H1 (cell line): ENCODE data around the gene BBS5.

Source experiments
- ASH2L ChIP-seq: fragments of 200-600, 300-600 bp; sonication (generic); IDR thresholded peaks from one replicate; pipeline ENCODE4 v1.7.1; 2017; ENCODE audit warnings: low read length
- NRF1 ChIP-seq: IDR thresholded peaks from 2 replicates; pipeline ENCODE4 v1.6.1; 2011; ENCODE audit warnings: mild to moderate bottlenecking, low read depth, low read length, improper control_type of control experiment
- PHF8 ChIP-seq: fragments of 200-600 bp; sonication (generic); conservative IDR thresholded peaks from 2 replicates; pipeline ENCODE4 v1.7.1; 2012; ENCODE audit warnings: low read depth, mild to moderate bottlenecking, inconsistent platforms, low read length, moderate library complexity
- POLR2A ChIP-seq, 2 experiments: IDR thresholded peaks; 1 replicate in 1 of 2; 2 replicates in 1 of 2; pipeline ENCODE4 v1.6.1; 2011; ENCODE audit warnings: low read depth in 2 of 2, low read length in 2 of 2, mild to moderate bottlenecking in 2 of 2; ENCODE audit errors: control extremely low read depth in 1 of 2
- POLR2AphosphoS5 ChIP-seq: IDR thresholded peaks from 2 replicates; pipeline ENCODE4 v1.6.1; 2011; ENCODE audit warnings: low read depth, low read length
- TEAD4 ChIP-seq: IDR thresholded peaks from 2 replicates; pipeline ENCODE4 v1.6.1; 2012; ENCODE audit warnings: low read depth, low read length, inconsistent platforms, mixed read lengths
- TF ChIP-seq, protein P1 (sequence below): IDR thresholded peaks from 2 replicates; pipeline ENCODE4 v1.6.1; 2012; ENCODE audit warnings: inconsistent platforms
- TF ChIP-seq, protein P2 (sequence below), 3 experiments: IDR thresholded peaks; 1 replicate in 2 of 3; 2 replicates in 1 of 3; pipeline versions ENCODE4 v1.5.1 to v1.6.1; 2011; ENCODE audit warnings: low read length in 3 of 3, mild to moderate bottlenecking in 3 of 3, inconsistent platforms in 2 of 3, low read depth in 1 of 3, moderate library complexity in 1 of 3; ENCODE audit not compliant: insufficient read depth in 1 of 3; ENCODE audit errors: control extremely low read depth in 1 of 3
- TF ChIP-seq, protein P3 (sequence below): IDR thresholded peaks from 2 replicates; pipeline ENCODE4 v1.6.1; 2011; ENCODE audit warnings: low read depth, mild to moderate bottlenecking, low read length; ENCODE audit not compliant: insufficient read depth

DNA sequence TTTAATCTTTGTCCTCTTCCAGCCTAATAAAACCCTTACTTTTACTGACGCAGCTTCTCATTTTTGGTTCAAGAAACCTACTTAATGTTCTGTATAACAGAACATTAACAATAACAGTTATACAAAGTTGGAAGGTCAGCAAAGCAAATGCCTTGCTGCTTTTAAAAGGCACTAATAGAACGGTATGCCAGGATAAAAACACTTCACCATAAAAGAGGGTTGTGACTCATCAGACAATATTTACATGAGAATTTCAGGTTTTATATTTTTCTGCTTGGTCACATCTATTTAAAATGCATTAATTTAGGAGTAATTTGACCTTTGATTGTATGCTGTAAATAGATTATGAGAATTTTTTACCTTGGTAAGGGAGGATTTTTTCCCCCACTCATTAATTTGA, 33.2 kb downstream of the BBS5 start:
- TF ChIP-seq, protein P1, sequence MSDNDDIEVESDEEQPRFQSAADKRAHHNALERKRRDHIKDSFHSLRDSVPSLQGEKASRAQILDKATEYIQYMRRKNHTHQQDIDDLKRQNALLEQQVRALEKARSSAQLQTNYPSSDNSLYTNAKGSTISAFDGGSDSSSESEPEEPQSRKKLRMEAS: no peak
- TF ChIP-seq, protein P2, sequence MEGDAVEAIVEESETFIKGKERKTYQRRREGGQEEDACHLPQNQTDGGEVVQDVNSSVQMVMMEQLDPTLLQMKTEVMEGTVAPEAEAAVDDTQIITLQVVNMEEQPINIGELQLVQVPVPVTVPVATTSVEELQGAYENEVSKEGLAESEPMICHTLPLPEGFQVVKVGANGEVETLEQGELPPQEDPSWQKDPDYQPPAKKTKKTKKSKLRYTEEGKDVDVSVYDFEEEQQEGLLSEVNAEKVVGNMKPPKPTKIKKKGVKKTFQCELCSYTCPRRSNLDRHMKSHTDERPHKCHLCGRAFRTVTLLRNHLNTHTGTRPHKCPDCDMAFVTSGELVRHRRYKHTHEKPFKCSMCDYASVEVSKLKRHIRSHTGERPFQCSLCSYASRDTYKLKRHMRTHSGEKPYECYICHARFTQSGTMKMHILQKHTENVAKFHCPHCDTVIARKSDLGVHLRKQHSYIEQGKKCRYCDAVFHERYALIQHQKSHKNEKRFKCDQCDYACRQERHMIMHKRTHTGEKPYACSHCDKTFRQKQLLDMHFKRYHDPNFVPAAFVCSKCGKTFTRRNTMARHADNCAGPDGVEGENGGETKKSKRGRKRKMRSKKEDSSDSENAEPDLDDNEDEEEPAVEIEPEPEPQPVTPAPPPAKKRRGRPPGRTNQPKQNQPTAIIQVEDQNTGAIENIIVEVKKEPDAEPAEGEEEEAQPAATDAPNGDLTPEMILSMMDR (IDR thresholded peaks at IDR 0.05; ENCODE audit: control extremely low read depth in 1 of 3, insufficient read depth in 1 of 3, low read depth in 1 of 3, low read length in 3 of 3): no peak
- TF ChIP-seq PHF8: no peak
- TF ChIP-seq POLR2AphosphoS5: no peak
- TF ChIP-seq TEAD4: no peak
- TF ChIP-seq ASH2L: no peak
- TF ChIP-seq NRF1: no peak
- no peak for TF ChIP-seq POLR2A (IDR thresholded peaks at IDR 0.05; ENCODE audit: control extremely low read depth in 1 of 2, low read depth in 2 of 2, low read length in 2 of 2)
- TF ChIP-seq, protein P3, sequence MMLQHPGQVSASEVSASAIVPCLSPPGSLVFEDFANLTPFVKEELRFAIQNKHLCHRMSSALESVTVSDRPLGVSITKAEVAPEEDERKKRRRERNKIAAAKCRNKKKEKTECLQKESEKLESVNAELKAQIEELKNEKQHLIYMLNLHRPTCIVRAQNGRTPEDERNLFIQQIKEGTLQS: no peak
